ENCODE measurements around the gene SUSD3.
A peak's percentile ranks its signal among the peaks of the same experiment; 100 is the strongest.
"Not testable (repeated sequence)": the region's sequence is repeated elsewhere in the genome, so short reads cannot be mapped to it uniquely, and the experiment has no call there.

The SUSD3 gene

GRCh38 chr9:93094658-93095204, 36.2 kb downstream of the SUSD3 start:
- DNase-seq: peak in 1 of 2 donors; percentile 55

DNA sequence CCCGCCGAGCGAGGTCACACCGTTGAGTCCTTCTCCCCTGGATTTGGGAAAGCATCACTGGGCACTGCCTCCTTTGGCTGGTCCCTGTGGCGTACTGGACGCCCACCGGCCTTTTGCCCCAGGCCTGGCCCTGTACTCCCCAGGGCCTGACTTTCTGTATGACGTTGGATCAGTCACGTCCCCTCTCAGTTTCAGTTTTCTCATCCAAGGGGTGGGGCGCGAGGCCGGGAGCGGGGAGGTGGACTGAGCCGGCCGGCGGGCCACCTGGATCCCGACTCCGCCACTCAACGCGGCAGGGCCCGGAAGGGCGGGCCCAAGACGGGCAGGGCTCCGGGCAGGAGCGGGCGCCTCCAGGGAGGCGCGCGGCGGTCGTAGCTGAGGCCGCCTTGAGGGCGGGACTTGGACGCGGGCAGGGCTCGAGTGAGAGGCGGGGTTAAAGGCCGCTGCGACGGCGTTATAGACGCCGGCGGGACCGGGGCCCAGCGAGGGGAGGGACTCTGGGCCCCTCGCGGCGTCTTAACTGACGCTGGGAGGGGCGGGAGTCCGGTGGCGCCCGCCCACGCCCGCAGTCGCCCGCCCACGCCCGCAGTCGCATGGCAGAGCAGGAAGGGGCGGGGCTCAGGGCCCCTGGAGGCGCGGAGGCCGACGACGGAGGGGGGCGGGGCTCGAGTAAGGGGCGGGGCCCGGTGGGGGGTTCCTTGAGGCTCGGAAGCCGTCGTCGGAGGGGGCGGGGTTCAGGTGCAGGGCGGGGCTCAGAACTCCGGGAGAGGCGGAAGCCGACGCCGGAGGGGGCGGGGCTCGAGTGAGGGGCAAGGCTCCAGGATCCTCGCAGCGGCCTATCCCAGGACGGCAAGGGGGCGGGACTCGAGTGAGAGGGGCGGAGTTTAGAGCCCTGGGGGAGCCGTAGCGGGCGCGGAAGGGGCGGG, 37.0 kb downstream of the SUSD3 start:
- DNase-seq: peak; percentile 100

DNA sequence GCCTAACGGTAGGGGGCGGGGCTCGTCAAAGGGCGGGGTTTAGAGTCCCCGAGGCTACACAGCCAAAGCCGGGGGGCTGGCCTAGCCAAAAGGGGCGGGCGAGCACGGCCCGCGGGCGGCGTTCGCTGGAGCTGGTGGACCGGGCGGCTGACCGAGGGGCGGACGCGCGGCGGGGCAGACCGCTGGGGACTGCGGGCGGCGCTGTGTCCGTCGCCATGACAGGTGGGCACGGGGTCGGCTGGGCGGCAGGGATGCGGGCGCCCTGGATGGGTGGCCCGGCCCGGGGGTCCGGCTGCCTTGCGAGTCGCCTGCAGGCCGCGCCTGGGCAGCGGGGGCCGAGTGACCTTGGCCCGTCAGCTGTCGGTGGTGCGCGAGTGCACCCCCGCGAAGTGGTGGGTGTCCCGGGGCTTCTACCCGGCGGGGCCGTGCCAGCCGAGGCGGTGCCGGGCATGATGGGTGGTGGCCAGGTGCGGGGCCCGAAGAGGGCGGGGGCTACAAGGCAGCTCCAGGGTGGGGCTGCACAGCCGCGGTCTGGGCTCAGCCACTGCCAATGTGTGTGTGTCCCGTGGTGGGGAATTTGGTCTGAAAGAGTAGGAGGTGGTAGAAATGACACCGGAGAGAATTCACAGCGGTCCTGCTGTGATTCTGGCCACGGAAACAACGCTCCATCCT, 37.8 kb downstream of the SUSD3 start, which contains the start of gene CARD19:
Gene CARD19 (plus strand): TSS at position 87 of the 672 bp plus-strand sequence. CDS start 129 bp downstream, at position 216.
- DNase-seq: peak; percentile 45 to 71

DNA sequence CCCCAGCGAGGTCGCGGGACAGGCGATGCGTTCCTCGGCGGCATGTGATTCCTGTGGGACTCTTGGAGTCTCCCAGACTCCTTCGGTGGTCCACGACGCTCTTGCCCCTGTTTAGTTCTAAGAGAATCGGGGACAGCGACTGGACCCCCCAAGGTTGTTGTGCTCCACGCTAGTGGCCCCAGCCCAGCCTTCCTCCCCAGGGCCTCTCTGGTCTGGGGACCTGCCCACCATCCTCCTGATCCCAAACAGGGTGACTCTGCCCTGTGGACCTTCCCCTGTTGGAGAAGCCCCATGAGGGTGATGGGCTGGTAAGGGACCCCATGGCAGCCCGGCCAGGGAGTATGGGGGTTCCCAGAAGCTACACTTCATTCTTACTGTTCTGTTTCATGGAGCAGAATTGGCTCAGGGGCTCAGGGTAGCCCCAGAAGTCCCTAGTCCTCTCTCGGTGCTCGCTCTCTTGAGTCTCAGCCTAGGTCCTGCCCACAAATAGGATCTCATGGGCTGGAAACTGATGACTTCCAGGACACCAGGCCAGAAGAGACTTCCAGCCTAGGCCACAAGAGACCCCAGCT, 38.4 kb downstream of the SUSD3 start:
- no peak for DNase-seq

GRCh38 chr9:93097511-93098201, 39.2 kb downstream of the SUSD3 start:
- DNase-seq: no peak

- DNase-seq: peak; percentile 52 to 80
Measured at GRCh38 chr9:93098236-93098946, 39.9 kb downstream of the SUSD3 start.

GRCh38 chr9:93099551-93100275, 41.2 kb downstream of the SUSD3 start:
- no peak for DNase-seq

DNA sequence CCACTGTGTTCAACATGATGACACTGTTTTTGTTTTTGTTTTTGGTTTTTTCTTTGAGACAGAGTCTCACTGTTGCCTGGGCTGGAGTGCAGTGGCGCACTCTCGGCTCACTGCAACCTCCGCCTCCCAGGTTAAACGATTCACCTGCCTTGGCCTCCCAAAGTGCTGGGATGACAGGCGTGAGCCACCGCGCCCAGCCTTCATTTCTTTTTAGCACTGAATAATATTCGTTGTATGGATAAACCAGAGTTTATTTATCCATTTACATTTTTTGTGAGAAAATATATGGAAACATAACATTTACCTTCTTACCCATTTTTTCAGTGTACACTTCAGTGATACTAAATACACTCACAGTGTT, 41.8 kb downstream of the SUSD3 start:
- no peak for DNase-seq

- DNase-seq: not testable (repeated sequence)
Measured at GRCh38 chr9:93101086-93101485, 42.6 kb downstream of the SUSD3 start.

- DNase-seq: no peak
Measured at GRCh38 chr9:93105620-93106019, 47.1 kb downstream of the SUSD3 start.

DNA sequence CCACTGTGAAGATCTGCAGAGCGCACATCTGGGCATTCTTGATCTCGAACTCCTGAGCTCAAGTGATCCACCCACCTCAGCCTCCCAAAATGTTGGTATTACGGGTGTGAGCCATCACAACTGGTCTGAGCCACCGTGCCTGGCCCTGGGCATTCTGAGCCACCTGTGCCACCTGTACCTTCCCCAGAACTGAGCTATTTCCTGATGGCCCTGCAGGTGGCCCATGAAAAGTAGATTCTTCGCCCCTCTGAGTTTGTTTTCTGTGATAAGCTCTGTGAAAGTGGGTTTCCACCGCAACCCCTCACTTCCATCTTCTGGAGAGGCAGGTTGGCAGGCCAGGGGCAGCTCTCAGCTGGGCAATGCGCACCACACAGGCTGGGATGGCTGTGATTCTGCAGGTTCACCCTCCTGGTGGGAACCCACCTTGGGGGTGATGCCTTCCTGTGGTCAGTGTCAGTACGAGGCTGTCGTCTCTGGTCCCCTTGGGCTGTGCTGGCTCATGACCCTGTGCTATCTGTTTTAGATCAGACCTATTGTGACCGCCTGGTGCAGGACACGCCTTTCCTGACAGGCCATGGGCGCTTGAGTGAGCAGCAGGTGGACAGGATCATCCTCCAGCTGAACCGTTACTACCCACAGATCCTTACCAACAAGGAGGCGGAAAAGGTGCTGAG, 48.8 kb downstream of the SUSD3 start:
- no peak for DNase-seq

DNA sequence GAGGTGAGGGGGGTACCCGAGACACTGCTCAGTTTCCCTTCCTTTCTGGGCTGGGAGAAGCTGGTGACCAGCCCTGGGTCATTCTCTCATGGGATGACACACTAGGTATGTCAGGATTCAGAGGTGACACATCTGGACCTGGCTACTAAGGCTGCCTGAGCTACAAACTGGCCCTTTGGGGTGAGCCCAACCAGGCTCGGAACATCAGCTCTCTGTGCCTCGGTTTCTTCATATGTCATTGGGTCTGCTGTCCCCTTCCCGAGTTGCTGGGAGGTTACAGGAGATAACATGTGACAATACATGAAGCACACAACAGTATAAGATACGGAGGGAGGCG, 49.3 kb downstream of the SUSD3 start:
- no peak for DNase-seq

- DNase-seq: no peak
Measured at GRCh38 chr9:93108291-93109041, 50.0 kb downstream of the SUSD3 start.

- DNase-seq: no peak
Measured at GRCh38 chr9:93110311-93110855, 51.9 kb downstream of the SUSD3 start.

GRCh38 chr9:93111001-93111370, 52.5 kb downstream of the SUSD3 start:
- no peak for DNase-seq

DNA sequence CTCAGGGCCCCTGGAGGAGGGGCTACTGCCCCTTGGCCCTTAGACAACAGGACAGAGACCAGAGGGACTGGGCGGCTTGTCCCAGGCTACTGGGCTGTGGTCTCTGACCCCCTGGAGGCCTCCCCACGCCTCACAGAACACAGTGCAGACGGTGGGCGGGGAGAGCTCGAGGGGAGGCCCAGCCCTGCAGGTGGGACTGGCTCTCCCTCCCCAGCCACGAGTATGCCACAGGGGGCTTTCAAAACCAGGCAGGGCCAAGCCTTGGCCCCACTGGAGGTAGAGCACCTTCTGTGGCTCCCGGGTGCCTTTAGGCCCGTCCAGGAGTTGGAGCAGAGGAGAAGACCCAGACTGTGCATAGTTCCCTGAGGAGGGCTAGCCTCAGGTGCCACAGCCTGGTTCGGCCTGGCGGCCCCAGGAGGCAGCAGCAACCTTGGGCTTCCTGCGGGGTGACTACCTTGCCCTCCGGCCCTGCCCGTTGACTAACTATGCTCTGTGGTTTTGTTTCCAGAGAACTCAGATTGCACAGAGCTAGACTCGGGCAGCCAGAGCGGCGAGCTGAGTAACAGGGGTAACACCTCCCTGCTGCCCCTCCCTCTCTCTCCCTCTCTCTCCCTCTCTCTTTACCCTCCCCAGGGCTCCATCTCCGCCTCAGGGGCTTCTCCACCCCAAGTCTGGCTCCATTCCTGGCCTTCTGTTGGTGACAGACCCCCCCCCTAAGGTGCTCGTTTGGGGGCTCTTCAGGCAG, 53.0 kb downstream of the SUSD3 start:
- peak in 1 of 2 donors; percentile 71 for DNase-seq

- DNase-seq: no peak
Measured at GRCh38 chr9:93112116-93112863, 53.8 kb downstream of the SUSD3 start.

DNA sequence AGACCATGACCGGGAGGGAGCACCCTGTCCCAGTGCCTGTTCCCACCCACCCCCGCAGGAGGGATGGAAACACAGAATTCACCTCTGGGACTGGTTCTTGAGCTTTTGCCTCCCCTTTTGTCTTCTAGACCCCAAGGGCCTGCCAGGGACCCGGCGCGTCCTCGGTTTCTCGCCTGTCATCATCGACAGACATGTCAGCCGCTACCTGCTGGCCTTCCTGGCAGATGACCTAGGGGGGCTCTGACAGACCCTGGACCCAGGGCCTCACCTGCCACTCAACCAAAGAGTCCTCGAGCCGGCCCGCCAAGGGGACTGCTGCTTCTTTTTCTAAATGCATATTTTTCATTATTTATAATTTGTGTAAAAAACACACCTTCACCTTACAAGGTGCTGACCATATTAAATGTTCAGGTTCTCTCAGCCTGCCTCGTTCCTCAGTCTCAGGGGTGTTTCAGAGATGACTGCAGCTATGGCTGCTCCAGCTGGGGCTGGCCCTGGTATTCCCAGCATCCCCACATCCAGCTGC, 54.4 kb downstream of the SUSD3 start:
- DNase-seq: no peak

Measured in CD4-positive, alpha-beta T cell treated with Interferon alpha-2 for 1 hour (primary cell).